Measurements from ENCODE around the gene HOATZ.

The HOATZ gene

GRCh38 chr11:111514216-111515031 is at the start of gene HOATZ:
Gene HOATZ (plus strand): TSS chr11:111514778. CDS start chr11:111514785, 7 bp downstream.
- no peak within 1 kb of the TSS for H3K27ac ChIP-seq
- TF ChIP-seq ZFX (IDR thresholded peaks at IDR 0.05): no peak
- TF ChIP-seq, protein P1, sequence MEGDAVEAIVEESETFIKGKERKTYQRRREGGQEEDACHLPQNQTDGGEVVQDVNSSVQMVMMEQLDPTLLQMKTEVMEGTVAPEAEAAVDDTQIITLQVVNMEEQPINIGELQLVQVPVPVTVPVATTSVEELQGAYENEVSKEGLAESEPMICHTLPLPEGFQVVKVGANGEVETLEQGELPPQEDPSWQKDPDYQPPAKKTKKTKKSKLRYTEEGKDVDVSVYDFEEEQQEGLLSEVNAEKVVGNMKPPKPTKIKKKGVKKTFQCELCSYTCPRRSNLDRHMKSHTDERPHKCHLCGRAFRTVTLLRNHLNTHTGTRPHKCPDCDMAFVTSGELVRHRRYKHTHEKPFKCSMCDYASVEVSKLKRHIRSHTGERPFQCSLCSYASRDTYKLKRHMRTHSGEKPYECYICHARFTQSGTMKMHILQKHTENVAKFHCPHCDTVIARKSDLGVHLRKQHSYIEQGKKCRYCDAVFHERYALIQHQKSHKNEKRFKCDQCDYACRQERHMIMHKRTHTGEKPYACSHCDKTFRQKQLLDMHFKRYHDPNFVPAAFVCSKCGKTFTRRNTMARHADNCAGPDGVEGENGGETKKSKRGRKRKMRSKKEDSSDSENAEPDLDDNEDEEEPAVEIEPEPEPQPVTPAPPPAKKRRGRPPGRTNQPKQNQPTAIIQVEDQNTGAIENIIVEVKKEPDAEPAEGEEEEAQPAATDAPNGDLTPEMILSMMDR (conservative IDR thresholded peaks at IDR 0.05): no peak

- no peak overlapping the region for H3K27ac ChIP-seq
- TF ChIP-seq, protein P1 (conservative IDR thresholded peaks at IDR 0.05): no peak
- TF ChIP-seq ZFX (IDR thresholded peaks at IDR 0.05): no peak
Observed at GRCh38 chr11:111465400-111465799, 49.2 kb upstream of the HOATZ start.

- TF ChIP-seq ZFX (IDR thresholded peaks at IDR 0.05): no peak
- TF ChIP-seq, protein P1 (conservative IDR thresholded peaks at IDR 0.05): no peak
- H3K27ac ChIP-seq: no peak overlapping the region
Observed at GRCh38 chr11:111466615-111467014, 48.0 kb upstream of the HOATZ start.

DNA sequence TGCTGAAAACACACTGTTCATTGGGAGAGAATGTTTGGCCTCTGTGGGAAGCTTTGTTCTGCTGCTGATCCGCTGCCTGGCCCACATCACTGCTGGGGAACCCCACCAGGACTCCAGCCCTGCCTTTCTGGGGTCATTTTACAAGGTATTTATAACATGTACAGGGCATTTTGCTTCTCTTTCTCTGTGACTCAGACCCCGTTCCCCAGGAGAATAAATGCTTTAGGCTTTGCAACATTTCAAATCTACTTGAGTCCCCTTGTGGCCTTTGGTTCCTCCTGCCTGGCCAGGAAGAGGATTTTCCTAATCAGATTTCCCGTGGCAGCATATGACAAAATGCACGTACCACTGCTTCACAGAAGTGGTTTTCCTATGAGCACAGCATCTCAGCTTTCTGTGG is 45.4 kb upstream of the HOATZ start:
- TF ChIP-seq, protein P1 (conservative IDR thresholded peaks at IDR 0.05): no peak
- no peak for TF ChIP-seq ZFX (IDR thresholded peaks at IDR 0.05)
- H3K27ac ChIP-seq: no peak overlapping the region

- no peak overlapping the region for H3K27ac ChIP-seq
- TF ChIP-seq, protein P1 (conservative IDR thresholded peaks at IDR 0.05): no peak
- no peak for TF ChIP-seq ZFX (IDR thresholded peaks at IDR 0.05)
Observed at GRCh38 chr11:111472228-111472627, 42.4 kb upstream of the HOATZ start.

DNA sequence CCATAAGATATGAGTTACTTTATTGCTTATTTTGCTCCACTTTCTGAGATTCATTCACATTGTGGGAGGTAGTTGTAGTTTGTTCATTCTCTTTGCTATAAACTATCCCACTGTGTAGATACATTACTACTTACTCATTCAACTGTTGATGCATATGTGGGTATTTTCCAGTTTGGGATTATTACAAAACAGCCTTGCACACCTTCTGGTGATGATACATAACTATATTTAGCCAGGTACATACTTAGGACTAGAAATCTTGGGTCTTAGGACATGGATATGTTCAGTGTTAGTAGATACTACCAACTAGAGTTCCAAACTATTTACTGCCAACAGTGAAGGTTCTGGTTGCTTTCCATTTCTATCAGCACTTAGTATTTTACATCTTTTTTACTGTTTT is 40.1 kb upstream of the HOATZ start:
- no peak overlapping the region for H3K27ac ChIP-seq
- TF ChIP-seq ZFX (IDR thresholded peaks at IDR 0.05): no peak
- TF ChIP-seq, protein P1 (conservative IDR thresholded peaks at IDR 0.05): no peak

- no peak overlapping the region for H3K27ac ChIP-seq
- TF ChIP-seq, protein P1 (conservative IDR thresholded peaks at IDR 0.05): no peak
- TF ChIP-seq ZFX (IDR thresholded peaks at IDR 0.05): no peak
Observed at GRCh38 chr11:111476366-111476765, 38.2 kb upstream of the HOATZ start.
